ENCODE results near the gene PPP6R3. TPM values are rescaled to one million over a fixed set of nuclear protein-coding genes. Genes with fewer than 3 reads are reported as not detected.
"Not testable (repeated sequence)": the region's sequence is repeated elsewhere in the genome, so short reads cannot be mapped to it uniquely, and the experiment has no call there.

The PPP6R3 gene
- total RNA-seq, 1 experiment from 2014 or later = 140 TPM

GRCh38 chr11:68623706-68624105, 163.2 kb downstream of the PPP6R3 start:
- H3K4me1 ChIP-seq (ENCODE audit: low read length); DNase-seq; H4K20me1 ChIP-seq (ENCODE audit: insufficient read depth, low read depth, low read length); H3K4me2 ChIP-seq (ENCODE audit: low read depth, low read length, poor library complexity, severe bottlenecking); H3K27me3 ChIP-seq (ENCODE audit: low read length); H3K4me3 ChIP-seq (ENCODE audit: low read length); H3K9me2 ChIP-seq (replicated peaks; ENCODE audit: insufficient read depth, low read length); H3K79me2 ChIP-seq (ENCODE audit: low read length); H2AFZ ChIP-seq (ENCODE audit: low read length); H3K9me3 ChIP-seq (ENCODE audit: low read length); H3K9ac ChIP-seq (ENCODE audit: low read length); H3K36me3 ChIP-seq (ENCODE audit: insufficient read depth, low read length); H3K27ac ChIP-seq (ENCODE audit: low read length): not testable (repeated sequence)

DNA sequence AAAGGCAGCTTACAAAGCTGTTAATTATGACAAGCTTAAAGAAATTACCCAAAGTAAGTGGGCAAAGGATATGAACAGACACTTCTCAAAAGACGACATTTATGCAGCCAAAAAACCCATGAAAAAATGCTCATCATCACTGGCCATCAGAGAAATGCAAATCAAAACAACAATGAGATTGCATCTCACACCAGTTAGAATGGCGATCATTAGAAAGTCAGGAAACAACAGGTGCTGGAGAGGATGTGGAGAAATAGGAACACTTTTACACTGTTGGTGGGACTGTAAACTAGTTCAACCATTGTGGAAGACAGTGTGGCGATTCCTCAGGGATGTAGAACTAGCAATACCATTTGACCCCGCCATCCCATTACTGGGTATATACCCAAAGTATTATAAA, 164.5 kb downstream of the PPP6R3 start:
- not testable (repeated sequence) for H3K27me3 ChIP-seq (ENCODE audit: low read length); H3K9me2 ChIP-seq (replicated peaks; ENCODE audit: insufficient read depth, low read length); H3K36me3 ChIP-seq (ENCODE audit: insufficient read depth, low read length); H3K4me2 ChIP-seq (ENCODE audit: low read depth, low read length, poor library complexity, severe bottlenecking); H4K20me1 ChIP-seq (ENCODE audit: insufficient read depth, low read depth, low read length); H3K4me3 ChIP-seq (ENCODE audit: low read length); H3K4me1 ChIP-seq (ENCODE audit: low read length); H3K9ac ChIP-seq (ENCODE audit: low read length); H3K27ac ChIP-seq (ENCODE audit: low read length); H2AFZ ChIP-seq (ENCODE audit: low read length); H3K79me2 ChIP-seq (ENCODE audit: low read length); H3K9me3 ChIP-seq (ENCODE audit: low read length); DNase-seq

DNA sequence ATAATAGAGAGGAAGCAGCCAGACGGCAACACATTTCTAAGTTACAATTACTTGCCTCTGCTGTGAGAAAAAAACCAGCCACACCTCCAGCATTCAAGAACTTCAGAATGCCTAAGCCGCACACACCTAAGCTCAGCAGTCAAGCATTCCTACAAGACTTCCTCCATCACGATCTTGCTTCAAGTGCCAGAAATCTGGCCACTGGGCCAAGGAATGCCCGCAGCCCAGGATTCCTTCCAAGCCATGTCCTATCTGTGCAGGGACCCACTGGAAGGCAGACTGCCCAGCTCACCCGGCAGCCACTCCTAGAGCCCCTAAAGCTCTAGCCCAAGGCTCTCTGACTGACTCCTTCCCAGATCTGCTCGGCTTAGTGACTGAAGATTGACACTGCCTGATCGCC, 165.7 kb downstream of the PPP6R3 start:
- H3K4me2 ChIP-seq (ENCODE audit: low read depth, low read length, poor library complexity, severe bottlenecking); H3K79me2 ChIP-seq (ENCODE audit: low read length); DNase-seq; H3K4me1 ChIP-seq (ENCODE audit: low read length); H2AFZ ChIP-seq (ENCODE audit: low read length); H4K20me1 ChIP-seq (ENCODE audit: insufficient read depth, low read depth, low read length); H3K9ac ChIP-seq (ENCODE audit: low read length); H3K27me3 ChIP-seq (ENCODE audit: low read length); H3K9me3 ChIP-seq (ENCODE audit: low read length); H3K4me3 ChIP-seq (ENCODE audit: low read length); H3K36me3 ChIP-seq (ENCODE audit: insufficient read depth, low read length); H3K9me2 ChIP-seq (replicated peaks; ENCODE audit: insufficient read depth, low read length); H3K27ac ChIP-seq (ENCODE audit: low read length): not testable (repeated sequence)

GRCh38 chr11:68628837-68629236, 168.3 kb downstream of the PPP6R3 start:
- H3K9me2 ChIP-seq (replicated peaks; ENCODE audit: insufficient read depth, low read length); H4K20me1 ChIP-seq (ENCODE audit: insufficient read depth, low read depth, low read length); H3K9me3 ChIP-seq (ENCODE audit: low read length); H3K27ac ChIP-seq (ENCODE audit: low read length); H3K79me2 ChIP-seq (ENCODE audit: low read length); H2AFZ ChIP-seq (ENCODE audit: low read length); H3K4me3 ChIP-seq (ENCODE audit: low read length); H3K36me3 ChIP-seq (ENCODE audit: insufficient read depth, low read length); H3K4me2 ChIP-seq (ENCODE audit: low read depth, low read length, poor library complexity, severe bottlenecking); DNase-seq; H3K9ac ChIP-seq (ENCODE audit: low read length); H3K4me1 ChIP-seq (ENCODE audit: low read length); H3K27me3 ChIP-seq (ENCODE audit: low read length): not testable (repeated sequence)

DNA sequence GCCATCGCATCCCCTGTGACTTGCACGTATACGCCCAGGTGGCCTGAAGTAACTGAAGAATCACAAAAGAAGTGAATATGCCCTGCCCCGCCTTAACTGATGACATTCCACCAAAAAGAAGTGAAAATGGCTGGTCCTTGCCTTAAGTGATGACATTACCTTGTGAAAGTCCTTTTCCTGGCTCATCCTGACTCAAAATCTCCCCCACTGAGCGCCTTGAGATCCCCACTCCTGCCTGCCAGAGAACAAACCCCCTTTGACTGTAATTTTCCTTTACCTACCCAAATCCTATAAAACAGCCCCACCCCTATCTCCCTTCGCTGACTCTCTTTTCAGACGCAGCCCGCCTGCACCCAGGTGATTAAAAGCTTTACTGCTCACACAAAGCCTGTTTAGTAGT, 171.8 kb downstream of the PPP6R3 start:
- not testable (repeated sequence) for H3K4me1 ChIP-seq (ENCODE audit: low read length); DNase-seq; H2AFZ ChIP-seq (ENCODE audit: low read length); H3K9me2 ChIP-seq (replicated peaks; ENCODE audit: insufficient read depth, low read length); H3K36me3 ChIP-seq (ENCODE audit: insufficient read depth, low read length); H3K27me3 ChIP-seq (ENCODE audit: low read length); H3K4me2 ChIP-seq (ENCODE audit: low read depth, low read length, poor library complexity, severe bottlenecking); H4K20me1 ChIP-seq (ENCODE audit: insufficient read depth, low read depth, low read length); H3K27ac ChIP-seq (ENCODE audit: low read length); H3K9me3 ChIP-seq (ENCODE audit: low read length); H3K9ac ChIP-seq (ENCODE audit: low read length); H3K79me2 ChIP-seq (ENCODE audit: low read length); H3K4me3 ChIP-seq (ENCODE audit: low read length)

DNA sequence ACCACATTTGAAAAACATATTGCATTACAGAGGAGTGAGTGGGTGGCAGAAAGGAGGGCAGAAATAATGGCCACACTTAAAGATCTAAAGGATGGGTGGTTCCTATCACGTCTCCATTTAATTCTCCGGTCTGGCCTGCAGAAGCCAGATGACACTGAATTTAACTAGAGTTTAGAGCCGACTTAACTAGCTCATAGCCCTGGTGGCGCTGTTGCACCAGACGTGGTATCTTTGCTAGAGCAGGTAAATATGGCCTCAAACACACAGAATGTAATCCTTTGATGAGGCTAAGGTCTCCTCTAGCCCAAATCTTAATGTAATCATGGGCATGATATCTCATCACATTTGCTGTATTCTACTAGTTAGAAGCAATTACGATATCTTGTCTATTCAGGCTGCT, 172.2 kb downstream of the PPP6R3 start:
- no peaks in the 10 kb centered on the region for H3K79me2 ChIP-seq (ENCODE audit: low read length)
- H3K9me2 ChIP-seq (replicated peaks; ENCODE audit: insufficient read depth, low read length) = no peaks in the 10 kb centered on the region
- no peaks in the 10 kb centered on the region for H3K36me3 ChIP-seq (ENCODE audit: insufficient read depth, low read length)
- DNase-seq = peak; percentile 88
- no peaks in the 10 kb centered on the region for H3K27me3 ChIP-seq (ENCODE audit: low read length)
- no peak overlapping the region for H3K27ac ChIP-seq (ENCODE audit: low read length)
- H3K4me3 ChIP-seq (ENCODE audit: low read length) = no peak overlapping the region
- H3K9me3 ChIP-seq (ENCODE audit: low read length) = no peaks in the 10 kb centered on the region
- no peak overlapping the region for H3K9ac ChIP-seq (ENCODE audit: low read length)
- H4K20me1 ChIP-seq (ENCODE audit: insufficient read depth, low read depth, low read length) = no peaks in the 10 kb centered on the region
- H2AFZ ChIP-seq (ENCODE audit: low read length) = no peak overlapping the region
- H3K4me2 ChIP-seq (ENCODE audit: low read depth, low read length, poor library complexity, severe bottlenecking) = no peak overlapping the region
- H3K4me1 ChIP-seq (ENCODE audit: low read length) = no peaks in the 10 kb centered on the region

- H3K27me3 ChIP-seq (ENCODE audit: low read length); H3K9ac ChIP-seq (ENCODE audit: low read length); H3K36me3 ChIP-seq (ENCODE audit: insufficient read depth, low read length); H3K9me2 ChIP-seq (replicated peaks; ENCODE audit: insufficient read depth, low read length); DNase-seq; H3K4me3 ChIP-seq (ENCODE audit: low read length); H3K79me2 ChIP-seq (ENCODE audit: low read length); H2AFZ ChIP-seq (ENCODE audit: low read length); H3K27ac ChIP-seq (ENCODE audit: low read length); H3K4me1 ChIP-seq (ENCODE audit: low read length); H3K9me3 ChIP-seq (ENCODE audit: low read length); H3K4me2 ChIP-seq (ENCODE audit: low read depth, low read length, poor library complexity, severe bottlenecking); H4K20me1 ChIP-seq (ENCODE audit: insufficient read depth, low read depth, low read length): not testable (repeated sequence)
Observed at GRCh38 chr11:68634606-68635005, 174.1 kb downstream of the PPP6R3 start.

DNA sequence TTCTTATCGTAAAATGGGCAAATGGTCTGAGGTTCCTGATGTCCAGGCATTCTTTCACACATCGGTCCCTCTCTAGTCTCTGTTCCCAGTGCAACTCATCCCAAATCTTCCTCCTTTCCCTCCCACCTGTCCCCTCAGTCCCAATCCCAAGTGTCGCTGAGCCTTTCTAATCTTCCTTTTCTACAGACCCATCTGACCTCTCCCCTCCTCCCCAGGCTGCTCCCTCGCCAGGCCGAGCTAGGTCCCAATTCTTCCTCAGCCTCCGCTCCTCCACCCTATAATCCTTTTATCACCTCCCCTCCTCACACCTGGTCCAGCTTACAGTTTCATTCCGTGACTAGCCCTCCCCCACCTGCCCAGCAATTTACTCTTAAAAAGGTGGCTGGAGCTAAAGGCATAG, 174.6 kb downstream of the PPP6R3 start:
- H3K27me3 ChIP-seq (ENCODE audit: low read length); H3K4me1 ChIP-seq (ENCODE audit: low read length); H3K9ac ChIP-seq (ENCODE audit: low read length); H3K9me3 ChIP-seq (ENCODE audit: low read length); H3K4me3 ChIP-seq (ENCODE audit: low read length); H3K27ac ChIP-seq (ENCODE audit: low read length); DNase-seq; H3K9me2 ChIP-seq (replicated peaks; ENCODE audit: insufficient read depth, low read length); H3K36me3 ChIP-seq (ENCODE audit: insufficient read depth, low read length); H3K79me2 ChIP-seq (ENCODE audit: low read length); H3K4me2 ChIP-seq (ENCODE audit: low read depth, low read length, poor library complexity, severe bottlenecking); H2AFZ ChIP-seq (ENCODE audit: low read length); H4K20me1 ChIP-seq (ENCODE audit: insufficient read depth, low read depth, low read length): not testable (repeated sequence)

DNA sequence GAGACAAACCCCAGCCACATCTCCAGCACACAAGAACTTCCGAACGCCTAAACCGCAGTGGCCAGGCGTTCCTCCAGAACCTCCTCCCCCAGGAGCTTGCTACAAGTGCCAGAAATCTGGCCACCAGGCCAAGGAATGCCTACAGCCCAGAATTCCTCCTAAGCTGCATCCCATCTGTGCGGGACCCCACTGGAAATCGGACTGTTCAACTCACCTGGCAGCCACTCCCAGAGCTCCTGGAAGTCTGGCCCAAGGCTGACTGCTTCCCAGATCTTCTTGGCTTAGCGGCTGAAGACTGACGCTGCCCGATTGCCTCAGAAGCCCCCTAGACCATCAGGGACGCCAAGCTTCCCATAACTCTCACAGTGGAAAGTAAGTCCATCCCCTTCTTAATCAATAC, 175.3 kb downstream of the PPP6R3 start:
- H3K36me3 ChIP-seq (ENCODE audit: insufficient read depth, low read length); H3K27me3 ChIP-seq (ENCODE audit: low read length): not testable (repeated sequence)

More for the DNA sequence above, 175.3 kb downstream of the PPP6R3 start:
- not testable (repeated sequence) for H3K9me3 ChIP-seq (ENCODE audit: low read length); H3K9ac ChIP-seq (ENCODE audit: low read length); H3K27ac ChIP-seq (ENCODE audit: low read length); H3K9me2 ChIP-seq (replicated peaks; ENCODE audit: insufficient read depth, low read length); H3K79me2 ChIP-seq (ENCODE audit: low read length); H3K4me1 ChIP-seq (ENCODE audit: low read length); H2AFZ ChIP-seq (ENCODE audit: low read length); H3K4me3 ChIP-seq (ENCODE audit: low read length); H3K4me2 ChIP-seq (ENCODE audit: low read depth, low read length, poor library complexity, severe bottlenecking); H4K20me1 ChIP-seq (ENCODE audit: insufficient read depth, low read depth, low read length)
- peak; percentile 16 for DNase-seq
